SHP77 treated with DMSO at 0.1 percent for 48 hours (cell line): ENCODE results near the gene NT5C.

Source experiments
- DNase-seq: peaks from one replicate; lab custom pipeline; 2025; lab: John Stamatoyannopoulos, UW

Gene NT5C

DNA sequence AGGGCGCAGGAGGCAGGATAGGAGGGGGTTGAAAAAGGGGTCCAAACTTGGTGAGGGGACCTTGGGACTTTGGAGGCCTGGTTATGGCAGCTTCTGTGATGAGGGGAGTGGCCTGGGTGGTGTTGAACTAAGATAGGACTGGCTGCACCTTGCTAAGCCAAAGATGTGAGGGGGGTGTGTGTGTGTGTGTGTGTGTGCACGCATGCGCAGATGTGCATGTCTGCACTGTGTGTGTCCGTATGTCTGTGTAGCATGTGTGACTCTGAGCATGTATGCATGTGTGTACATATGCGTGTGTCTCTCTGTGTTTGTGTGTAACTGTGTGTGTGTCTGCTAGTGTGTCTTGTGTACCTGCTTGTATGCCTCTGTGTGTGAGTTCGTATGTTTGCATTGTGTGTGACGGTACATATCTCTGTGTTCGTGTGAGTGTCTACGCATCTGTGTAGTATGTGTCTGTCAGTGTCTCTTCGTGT, 39.7 kb downstream of the NT5C start:
- no peak for DNase-seq

DNA sequence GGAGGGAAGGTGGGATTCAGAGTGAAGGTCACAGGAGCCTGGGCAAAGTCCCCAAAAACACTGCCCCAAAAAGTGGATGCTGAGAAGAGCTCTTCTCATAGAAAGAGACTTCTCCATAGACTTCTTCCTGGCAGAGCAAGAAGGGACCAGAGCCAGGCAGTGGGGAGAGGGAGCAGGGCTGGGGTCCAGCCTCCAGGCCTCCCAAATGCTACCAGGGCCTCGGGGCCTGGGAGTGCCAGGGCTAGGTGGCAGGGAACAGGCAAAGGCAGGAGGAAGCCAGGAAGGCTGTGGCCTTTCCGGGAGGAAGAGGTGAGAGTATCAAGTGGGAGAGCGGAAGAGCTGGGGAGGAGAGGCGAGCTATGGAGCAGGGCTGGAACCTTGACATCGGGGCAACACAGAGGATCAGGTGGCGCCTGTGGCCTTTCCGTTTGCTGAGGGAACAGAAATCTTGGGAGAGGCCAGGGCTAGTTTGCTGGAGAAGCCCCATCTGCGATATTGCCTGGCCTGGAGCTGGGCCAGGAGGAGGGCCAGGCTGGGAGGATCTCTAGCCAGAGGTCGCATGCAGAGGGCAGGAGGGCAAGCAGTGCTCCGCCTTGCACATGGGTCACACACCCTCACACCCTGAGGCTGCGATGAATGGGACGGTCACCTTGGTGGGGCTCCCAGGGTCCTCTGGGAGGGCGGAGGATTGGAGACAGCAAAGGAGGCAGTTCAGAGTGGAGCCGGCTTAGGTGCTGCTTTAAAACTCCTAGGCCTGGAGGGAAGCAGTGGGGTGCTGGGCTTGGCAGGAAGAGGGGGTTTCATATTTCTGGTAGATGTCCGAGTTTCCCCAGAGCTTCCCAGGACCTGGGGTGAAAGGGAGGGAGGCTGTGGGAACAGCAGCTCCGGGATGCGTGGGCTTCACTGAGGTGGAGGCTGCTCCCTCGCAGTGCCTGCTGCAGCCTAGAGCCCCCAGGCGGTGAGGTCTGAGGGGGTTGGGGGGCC, 40.4 kb downstream of the NT5C start:
- DNase-seq = no peak

DNA sequence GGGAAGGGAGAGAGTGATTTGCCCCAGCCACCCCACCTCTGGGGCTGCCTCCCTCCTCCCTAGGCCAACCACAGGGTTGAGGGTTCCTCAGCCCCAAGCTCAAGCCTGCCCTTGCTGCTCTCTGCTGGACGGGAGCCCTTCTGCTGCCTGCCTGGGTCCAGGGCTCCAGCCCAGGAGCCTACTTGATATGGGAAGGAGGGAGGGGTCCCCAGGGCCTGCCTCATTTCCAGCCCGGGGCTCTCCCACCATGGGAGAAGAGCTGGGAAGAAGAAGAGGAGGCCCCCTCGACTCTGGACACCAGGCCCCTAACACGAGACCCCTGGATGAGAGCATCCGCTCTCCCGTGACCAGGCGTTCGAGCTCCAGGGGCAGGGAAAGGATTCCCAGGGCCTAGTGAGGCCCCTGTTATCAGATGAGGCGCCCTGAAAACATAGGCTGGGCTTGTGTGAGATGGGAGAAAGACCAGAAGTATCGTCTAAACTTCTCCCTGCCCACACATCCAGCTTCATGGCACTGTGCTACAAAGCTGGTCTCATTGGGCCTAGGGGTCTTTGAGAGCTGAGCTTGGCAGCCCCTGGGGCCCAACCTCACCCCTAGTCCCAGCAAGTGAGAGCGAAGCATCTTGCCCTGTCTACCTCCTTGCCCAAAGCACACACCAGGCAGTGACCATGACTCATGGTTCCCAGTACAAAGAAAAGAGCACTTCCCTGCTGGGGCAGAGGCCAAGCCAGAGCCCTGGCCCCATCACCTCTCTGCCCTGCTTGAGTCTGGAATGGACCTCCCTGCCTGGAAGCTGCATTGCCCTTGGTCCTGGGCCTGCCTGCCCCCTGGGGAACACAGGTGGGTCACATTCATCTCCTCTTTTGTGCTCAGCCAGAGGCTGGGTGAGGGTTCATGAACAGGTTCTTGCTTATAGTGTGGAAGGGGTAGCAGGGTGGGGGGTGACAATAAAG, 42.8 kb downstream of the NT5C start:
- no peak for DNase-seq

DNA sequence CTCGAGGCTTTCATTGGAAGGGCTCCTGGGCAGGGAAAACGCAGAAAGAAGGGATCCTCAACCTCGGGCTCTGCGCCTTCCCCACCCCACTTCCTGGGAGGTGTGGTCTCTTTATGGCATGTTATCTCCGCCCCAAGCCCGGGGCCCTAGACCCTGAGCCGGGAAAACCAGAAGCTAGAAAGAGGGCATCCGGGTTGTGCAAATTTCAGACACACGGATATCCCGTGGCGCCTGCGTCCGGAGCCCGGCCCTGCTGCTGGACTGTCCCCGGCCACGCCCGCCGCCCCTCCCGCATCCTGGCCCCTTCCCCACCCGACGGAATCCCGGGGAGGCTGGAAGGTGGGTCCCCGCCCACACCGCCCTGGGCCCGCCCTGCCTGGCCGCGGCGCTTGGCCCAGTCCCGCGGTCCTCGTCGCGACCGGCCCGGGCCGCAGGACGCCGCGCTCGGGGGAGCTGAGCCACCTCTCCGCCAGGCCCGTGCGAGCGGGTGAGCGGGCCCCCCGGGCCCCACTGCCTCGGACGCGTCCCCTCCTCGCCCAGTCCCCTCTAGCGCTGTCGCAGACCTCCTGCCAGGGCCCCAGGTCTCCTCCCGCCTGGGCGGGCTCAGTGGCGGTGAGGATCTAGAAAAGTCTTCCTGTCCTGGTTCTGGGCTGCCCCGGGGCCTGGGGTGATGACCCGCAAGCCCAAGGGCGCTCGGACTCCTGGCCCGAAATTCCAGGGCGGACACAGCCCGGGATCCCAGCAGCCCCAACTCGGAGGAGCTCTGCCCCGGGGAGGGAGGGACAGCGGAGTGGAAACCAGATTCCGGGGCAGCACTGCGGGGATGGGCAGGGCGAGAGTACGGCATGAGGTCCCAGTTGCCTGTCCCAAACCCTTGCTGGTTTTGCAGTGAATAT, 43.7 kb downstream of the NT5C start, which contains the start of gene SLC16A5:
SLC16A5 (plus strand) TSS at position 397 of the 896 bp plus-strand sequence. CDS start 5,683 bp downstream, outside the sequence.
- no peak for DNase-seq

DNA sequence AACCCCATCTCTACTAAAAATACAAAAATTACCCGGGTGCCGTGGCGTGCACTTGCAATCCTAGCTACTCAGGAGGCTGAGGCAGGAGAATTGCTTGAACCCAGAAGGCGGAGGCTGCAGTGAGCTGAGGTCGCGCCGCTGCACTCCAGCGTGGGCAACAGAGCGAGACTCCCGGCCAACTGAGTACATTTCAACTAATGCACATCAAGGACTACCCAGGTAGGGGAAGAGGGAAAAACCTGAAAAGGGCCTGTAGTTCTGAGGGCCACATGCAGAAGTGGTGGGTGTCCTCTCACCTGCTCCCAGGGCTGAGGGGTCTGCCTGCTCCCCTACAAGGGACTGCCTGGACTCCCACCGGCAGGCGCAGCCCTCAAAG, 44.4 kb downstream of the NT5C start:
- DNase-seq = no peak

DNA sequence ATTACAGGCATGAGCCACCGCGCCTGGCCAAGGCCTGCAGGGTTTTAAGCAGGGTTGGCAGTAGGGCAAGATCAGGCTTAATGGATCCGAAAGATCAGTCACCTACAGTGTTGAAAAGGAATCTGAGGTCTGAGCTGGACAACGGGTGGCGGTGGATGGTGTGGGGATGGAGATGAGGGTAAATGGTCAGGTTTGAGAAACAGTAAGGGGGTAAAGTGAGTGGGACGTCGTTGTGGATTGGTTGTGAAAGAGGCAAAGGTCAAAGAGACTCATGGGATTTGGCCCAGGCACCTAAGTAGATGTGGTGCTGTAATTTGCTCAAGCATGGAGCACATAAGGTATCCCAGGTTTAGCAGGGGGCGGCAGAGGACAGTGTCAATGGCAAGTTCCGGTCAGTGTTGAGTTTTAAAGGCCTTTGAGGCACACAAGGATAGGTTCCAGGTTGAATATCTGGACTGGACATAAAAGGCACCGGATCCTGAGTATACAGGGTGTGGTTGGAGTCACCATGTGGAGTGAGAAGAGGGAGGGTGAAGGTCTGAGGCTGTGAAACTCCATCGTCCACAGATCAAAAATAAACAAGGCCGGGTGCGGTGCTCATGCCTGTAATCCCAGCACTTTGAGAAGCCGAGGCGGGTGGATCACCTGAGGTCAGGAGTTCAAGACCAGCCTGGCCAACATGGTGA, 44.9 kb downstream of the NT5C start:
- DNase-seq = no peak

DNA sequence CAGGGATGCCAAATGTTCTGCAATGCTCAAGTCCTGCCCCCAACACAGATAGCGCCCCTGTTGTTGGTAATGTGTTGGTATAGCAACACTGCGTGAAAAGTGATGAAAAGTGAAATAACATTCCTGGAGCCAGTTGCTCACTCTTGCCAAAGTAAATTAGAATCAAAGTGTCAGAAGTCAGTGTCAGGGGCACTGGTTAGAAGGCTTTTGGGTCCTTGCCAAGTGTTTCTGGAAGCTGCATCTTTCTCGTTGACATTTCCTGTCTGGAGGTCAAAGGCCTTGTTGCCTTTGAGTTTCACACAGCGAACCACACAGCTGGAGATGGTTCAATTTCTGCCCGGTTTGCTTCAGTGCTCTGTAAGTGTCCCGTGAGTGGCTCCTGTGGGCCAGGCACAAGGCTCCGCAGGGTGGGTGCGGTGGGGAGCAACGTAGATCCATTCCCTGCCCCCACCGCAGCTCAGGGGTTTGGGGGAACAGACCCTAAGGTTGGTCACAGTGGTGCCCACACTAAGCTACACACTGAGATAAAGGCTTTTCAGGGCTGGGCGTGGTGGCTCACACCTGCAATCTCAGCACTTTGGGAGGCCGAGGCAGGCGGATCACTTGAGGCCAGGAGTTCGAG, 47.4 kb downstream of the NT5C start:
- DNase-seq = no peak

DNA sequence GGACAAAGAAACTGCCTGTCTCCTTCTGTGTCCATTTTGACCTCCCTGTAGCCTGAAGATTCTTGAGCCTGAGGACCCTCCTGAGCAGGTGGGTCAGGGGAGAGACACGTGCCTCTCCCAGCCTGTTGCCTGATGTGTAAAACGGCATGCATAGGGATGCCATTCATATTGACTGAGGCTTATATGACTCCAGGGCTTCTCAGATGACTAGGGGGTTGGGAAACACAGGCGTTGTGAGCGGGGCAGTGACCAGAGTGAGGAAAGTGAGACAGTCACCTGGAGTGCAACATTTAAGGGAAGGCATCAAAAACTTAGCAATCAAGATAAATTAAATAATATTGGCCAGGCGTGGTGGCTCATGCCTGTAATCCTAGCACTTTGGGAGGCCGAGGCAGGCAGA, 48.9 kb downstream of the NT5C start:
- no peak for DNase-seq

DNA sequence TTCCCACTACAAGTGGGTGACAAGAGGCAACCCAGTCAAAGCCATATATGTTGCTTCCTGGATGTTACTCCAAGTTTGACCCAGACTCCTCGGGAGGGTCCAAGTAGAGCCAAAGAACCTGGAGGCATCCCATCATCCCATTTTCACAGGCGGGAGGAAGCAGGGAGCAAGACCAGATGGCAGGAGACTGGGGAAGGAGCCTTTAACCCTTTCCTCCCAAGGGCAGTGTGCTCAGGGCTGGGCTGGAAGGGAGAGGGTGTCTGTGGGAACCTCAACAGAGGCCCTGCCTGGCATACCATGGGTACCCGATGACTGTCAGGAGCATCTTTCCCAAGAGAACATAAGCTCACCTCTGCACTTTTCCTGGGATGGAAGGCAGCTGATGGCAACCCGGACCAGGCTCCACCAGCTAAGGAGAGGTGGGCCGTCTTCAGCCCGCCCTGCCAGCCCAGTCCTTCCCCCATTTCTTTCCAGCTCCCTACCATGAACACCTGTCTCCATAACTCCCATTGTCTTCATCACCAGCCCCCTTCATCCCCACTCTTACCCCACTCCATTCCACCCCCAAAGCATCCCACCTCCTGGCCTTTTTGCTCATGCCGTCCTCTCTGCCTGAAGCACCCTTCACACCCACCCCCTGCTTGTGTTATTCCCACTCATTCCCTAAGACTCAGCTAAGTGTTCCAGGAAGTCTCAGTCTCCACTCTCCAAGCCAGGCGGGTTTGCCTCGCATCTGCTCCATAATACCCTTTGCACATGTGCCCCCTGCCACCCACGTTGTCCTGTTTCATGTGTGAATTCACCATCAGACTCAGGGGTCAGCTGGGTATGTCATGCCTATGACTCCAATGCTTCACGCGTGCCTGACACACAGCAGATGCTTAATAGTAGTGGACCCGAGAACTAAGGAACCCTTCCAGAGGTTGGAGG, 49.7 kb downstream of the NT5C start:
- no peak for DNase-seq
